ENCODE measurements around the gene P2RY6.

The P2RY6 gene

GRCh38 chr11:73277467-73277866, 5.3 kb downstream of the P2RY6 start:
- no peak for DNase-seq (ENCODE audit: low read depth in 2 of 2)

DNA sequence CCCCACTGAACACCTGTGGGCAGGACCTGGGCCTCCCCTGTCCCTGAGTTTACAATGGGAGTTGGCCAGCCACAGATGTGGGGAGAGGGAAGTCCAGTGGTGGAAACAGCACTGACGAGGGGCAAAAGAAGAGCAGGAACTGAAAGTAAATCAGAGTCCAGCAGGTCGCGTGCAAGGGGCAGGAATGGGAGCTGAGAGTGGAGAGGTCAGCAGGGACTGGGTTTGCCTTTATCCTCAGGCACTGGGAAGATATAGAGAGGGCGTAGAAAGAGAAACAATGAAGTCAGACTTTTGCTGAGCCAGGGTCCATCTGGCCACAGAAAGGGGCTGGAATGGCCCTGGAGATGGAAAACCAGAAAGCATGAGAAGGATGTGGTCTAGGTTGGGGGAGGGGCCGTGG, 8.5 kb downstream of the P2RY6 start:
- DNase-seq (ENCODE audit: low read depth in 2 of 2): no peak

DNA sequence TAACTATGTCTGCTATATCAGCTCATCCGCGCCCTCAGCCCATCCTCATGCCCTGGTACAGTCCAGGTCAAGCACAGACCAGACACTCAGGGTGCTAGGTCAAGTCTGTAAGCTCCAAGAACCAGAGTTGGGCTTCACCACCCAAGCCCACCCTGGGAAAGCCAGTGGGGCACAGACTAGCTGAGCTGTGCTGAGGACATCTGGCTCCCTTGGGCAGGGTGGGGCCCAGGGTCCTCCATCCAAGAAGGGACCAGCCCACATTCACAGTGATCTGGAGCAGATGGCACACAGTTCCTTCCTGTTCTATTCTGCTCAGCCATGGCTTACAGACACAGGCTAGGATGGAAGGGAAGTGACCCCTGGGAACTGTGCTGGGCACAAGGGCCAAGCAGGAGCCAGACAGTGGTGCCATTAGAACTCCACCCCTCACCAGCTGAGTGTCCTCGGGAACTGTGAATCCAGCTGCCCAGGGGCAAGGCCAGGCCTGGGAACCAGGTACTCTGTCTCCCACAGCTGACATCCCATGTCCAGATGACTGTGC, 9.1 kb downstream of the P2RY6 start:
- DNase-seq (ENCODE audit: low read depth in 2 of 2): no peak

DNA sequence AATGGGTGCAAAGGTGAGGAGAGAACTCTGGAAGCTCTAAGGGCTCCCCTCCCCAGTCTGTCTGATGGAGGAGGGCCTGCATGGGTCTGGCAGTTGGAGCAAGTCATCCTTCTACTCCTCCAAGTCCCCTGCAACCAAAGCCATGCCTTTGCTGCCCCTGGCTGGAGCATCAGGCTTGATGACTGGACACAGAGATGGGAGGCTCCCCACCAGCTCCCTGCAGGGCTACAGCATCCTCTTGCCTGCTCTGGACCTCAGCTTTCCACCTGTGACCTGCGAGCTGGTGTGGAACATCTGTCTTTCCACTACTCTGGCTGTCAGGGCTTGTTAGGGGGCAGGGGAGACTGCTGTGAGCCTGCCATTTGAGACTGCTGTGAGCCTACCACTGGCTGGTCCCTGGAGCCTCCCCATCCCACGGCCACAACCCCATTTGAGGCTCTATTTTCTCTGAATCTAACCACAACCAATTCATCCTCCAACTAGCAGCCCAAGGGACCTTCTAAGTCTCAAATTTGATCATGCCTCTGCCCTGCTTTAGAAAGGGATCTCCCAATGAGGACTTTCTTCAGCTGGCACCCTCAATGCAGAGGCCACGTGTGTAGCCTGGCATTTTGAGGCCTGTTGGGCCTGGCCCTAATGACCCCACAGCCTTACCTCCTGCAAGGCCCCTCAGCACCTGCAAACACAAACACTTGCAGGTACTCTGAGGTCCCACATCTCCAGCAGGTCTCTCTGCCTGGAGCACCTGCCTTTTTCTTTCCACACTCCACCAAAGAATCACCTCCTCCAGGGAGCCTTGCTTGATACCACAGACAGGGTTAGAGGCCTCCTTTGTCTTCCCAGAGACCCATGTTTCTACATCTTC, 9.9 kb downstream of the P2RY6 start:
- DNase-seq (ENCODE audit: low read depth in 2 of 2): no peak

- no peak for DNase-seq (ENCODE audit: low read depth in 2 of 2)
Measured at GRCh38 chr11:73283276-73284000, 11.3 kb downstream of the P2RY6 start.

DNA sequence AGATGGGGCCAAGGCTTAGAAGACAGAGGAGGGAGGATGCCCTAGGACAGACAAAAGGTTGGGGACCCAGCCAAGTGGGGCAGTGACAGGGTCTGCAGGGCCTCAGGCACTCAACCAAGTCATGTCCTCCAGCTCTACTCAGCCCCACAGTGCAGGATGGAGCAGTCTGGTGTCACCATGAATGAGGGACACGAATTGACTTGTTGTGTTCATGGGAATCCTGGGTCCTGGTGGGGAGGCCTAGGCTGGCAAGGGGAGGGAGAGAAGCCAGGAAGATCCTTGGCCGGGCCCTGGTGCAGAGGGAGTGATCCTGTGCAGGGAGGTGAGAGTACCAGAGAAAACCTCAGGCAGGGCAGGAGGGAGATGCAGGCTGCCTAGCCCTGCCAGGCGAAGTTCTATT, 12.0 kb downstream of the P2RY6 start:
- no peak for DNase-seq (ENCODE audit: low read depth in 2 of 2)

GRCh38 chr11:73285721-73286120, 13.6 kb downstream of the P2RY6 start:
- DNase-seq (ENCODE audit: low read depth in 2 of 2): no peak

GRCh38 chr11:73286240-73286810, 14.2 kb downstream of the P2RY6 start:
- DNase-seq (ENCODE audit: low read depth in 2 of 2): no peak

DNA sequence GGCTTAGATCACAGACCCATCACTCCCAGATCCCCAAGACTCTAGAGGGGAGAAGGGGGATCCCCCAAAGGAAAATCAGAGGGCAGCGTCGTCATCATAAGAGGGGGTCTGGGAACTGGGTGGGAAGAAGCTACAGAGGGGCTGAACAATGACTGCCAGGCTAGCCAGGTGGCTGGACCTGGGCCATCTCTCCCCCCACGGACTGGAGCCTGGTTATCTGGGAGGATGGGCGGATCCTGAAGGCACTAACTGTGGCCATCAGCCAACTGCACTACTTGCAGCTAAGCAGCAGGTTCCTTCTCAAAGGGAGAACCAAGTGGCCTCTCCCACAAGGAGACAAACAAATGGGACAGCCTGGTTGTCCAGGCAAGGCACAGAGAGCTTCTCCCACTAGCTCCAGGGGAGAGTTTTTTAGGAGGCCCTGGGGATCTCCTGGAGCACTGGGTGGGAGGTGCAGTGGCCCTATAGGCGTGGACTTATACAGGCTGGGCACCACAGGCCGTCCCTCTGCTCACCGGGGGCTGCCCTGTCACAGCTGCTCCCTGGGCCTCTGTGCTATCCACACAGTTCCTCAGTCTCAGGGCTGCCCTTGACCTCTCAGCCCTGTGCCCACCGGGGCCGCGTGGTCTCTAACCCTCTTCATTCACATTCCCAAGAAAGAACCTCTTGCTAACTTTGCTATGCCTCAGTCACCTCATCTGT, 15.4 kb downstream of the P2RY6 start:
- no peak for DNase-seq (ENCODE audit: low read depth in 2 of 2)

DNA sequence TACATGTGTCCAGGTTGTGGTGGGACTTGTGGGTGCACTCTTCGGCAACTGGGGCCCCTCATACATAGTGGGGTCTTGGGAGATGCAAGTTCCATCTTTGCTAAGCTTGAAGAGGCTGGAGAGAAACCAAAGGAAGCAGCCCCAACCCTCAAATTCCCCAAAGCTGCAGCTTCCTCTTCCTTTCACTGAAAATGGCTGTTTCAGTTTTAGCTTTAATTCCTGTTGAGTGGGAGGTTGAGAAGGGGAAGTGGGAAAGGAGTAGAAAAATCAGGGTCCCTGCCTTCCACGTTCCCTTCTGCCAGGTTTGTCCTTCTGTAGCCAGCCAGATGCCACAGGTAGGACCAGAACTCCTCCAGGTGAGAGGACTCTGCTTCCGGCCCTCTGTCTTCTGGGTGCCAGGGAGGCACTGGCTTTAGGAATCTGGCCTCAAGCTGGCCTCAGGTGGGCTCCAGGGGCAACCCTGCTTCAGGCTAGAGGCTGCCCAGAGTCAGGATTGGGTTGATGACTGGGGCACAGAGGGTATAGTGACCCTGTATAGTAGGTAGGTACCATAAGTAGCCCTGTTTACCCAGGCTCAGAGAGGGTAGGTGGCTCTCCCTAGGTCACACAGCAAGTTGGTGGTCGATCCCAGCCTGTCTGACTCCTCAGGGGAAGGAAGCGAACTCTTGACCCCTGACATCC, 16.2 kb downstream of the P2RY6 start:
- no peak for DNase-seq (ENCODE audit: low read depth in 2 of 2)

DNA sequence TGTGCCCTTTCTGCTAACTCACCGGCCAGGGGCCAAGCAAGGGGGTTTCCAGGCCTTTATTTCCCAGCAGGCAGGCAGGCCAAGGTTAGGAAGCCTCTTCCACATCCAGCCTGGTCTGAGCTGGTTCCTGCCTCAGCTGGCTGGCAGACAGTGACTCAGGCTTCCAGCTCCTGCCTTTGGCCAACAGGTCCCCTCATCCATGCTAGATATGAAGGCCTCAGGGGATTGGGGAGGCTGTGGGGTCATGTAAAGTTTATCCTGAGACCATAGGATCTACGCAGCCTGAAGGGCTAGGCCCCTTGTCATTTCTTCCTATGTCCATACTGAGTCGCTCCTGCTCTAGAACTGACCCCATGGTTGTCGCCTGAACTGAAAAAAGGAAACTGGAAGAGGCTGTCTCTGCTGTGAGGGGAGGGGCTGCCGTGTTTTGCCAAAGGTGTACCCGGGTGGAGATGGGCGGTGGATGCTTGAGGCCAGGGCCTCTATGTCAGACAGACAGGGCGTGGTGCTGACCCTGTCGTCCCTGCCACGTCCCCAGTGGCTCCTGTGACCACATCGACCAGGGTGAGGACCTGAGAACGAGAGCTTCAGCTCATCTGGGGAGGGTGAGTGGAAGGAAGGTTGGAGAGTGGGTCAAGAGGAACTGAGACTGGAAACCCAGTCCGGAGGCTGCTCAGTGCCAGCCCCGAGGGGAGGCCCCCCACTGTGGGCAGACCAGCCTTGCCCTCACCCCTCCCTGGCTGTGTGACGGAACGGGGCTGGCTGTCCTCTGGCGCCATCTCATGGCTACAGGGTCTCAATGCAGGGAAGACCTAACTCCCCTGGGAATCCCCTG, 17.0 kb downstream of the P2RY6 start:
- no peak for DNase-seq (ENCODE audit: low read depth in 2 of 2)

DNA sequence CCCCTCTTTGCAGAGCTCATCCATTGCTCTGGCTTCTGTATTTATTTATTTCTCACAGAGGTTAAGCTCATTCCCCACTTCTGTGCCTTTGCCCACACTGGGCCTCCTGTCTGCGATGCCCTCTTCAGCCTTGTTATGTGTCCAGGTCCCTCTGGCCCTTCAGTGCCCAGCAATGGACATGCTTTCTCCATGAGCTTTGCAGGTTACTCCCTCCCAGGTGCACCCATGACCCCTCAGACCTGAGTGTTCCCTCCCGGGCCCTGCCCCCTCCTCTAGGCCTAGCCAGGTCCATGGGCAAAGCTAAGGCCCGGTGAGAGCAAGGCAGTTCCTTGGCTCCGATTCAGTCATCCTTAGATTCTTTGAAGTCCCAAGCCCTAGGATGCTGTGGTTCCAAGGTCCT, 18.4 kb downstream of the P2RY6 start:
- DNase-seq (ENCODE audit: low read depth in 2 of 2): no peak

DNA sequence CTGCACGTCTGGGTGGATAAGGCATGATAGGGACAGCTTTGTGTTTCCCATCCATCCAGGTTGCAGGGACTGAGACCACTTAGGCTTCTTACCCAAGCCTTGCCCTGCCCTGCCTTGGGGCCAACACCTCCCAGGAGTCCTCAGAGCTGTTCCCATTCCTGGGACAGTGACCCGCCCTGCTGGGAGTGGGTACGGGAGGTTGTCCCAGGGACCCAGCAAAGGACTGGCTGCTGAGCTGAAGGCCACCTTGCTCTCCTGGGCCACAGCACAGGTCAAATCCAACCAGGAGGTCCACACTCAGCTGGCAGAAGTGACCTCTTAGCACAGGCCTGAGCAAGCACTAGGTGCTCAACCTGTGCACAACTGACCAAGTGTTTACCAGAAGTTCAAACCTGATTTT, 19.1 kb downstream of the P2RY6 start:
- DNase-seq (ENCODE audit: low read depth in 2 of 2): no peak

DNA sequence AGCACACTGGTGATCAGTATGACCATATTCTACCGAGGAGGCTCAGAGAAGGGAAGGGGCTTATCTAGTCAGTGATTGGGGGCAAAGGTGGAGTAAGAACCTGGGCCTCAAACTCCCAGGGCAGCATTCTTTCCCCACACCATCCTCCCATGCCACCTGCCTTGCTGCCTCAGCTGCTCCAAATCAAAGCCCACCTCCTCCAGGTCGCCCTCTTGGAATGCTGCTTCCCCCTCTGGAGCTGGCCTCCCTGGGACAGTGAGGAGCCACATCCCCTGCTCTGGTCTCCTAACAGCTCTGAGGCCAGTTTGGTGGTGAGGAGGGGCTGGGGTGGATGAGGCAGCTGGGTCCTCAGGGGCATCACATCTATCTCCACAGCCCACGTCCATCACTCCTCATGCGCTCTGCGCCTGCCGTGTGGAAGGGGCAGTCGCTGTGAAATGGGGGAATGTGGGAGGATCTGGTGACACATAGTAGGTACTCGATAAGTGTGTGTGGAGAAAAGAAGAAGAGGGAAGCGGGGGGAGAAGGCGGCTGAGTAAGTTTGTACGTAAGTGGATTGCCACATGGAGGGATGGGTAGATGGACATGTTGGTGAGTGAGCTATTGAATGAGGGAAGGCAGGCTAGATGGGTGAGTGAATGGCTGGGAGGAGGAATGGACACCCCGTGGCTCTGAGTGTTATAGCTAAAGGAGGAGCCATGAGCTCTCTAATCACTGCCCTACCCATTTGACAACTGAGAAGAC, 19.8 kb downstream of the P2RY6 start:
- no peak for DNase-seq (ENCODE audit: low read depth in 2 of 2)

GRCh38 chr11:73292525-73292894, 20.4 kb downstream of the P2RY6 start:
- DNase-seq (ENCODE audit: low read depth in 2 of 2): no peak

DNA sequence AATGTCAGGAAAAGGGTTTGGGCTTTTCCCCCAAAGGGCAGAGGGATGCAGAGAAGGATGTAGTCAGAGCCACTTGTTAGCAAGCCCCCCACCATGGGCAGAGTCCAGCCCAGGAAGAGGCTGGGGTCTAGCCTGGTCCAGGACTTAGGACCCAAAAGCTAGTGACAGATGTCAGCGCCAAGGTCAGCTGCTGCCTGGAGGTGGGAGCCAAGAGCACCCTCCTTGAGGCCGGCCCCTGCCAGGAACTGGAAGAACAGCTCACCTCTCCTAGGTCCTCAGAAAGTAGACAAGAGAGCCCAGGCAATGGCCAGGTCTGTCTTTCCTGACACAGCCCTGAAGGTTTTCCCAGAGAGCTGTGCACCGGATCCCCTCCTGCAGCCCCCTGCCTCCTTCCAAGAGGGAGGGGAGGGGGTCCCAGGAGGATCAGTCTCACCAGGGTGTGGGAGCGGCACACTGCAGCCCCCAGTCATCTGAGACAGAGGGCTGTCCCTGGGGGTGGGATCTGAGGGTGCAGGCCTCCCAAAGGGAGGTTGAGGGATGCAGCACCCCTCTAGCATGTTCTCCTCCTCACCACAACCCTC, 21.3 kb downstream of the P2RY6 start:
- no peak for DNase-seq (ENCODE audit: low read depth in 2 of 2)

DNA sequence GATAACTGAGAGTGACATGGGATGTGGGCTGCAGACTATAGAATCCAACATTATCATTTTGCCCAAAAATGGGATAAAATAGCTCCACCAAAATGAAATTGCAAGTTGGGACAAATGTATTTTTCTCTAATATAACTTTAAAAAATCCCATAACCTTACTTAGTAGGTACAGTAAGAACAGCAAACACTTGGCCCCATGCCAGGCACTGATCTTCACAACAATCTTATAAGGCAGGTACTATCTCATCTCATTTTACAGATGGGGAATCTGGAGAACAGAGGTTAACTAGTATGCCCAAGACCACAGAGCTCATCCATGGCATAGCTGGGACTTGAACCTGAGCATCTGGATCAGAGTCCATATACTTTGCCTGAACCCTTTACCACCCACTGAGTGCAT, 22.5 kb downstream of the P2RY6 start:
- no peak for DNase-seq (ENCODE audit: low read depth in 2 of 2)

DNA sequence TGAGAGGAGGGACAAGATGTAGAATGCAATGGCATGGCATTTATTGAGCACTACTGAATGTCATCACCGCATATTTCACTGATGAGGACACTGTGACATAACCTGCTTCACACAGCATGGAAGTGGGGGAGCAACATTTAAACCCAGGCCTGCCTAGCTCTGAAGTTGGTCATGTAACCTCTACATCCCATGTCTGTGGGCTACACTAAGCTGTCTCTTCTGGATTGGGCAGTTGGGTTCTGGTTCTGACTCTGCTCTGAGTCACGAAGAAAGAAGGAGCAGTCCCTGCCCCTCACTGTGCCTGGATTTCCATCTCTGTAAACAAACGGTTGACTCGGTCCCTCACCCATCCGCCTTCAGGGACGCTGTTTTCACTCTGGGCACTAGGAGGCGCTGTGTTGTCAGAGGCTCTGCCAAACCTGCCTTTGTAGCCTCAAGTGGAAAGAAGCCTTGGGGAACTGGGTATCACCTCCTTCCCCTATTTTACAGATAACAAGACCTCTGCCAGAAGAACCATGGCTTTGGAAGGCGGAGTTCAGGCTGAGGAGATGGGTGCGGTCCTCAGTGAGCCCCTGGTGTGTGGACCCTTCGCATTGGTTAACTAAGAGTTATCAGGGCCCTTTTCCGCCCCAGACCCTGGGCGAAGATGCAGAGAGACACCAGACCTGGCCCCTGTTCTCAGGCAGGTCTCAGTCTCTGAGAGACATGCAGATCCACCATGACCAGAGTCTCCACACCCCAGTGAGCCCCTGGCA, 23.3 kb downstream of the P2RY6 start:
- DNase-seq (ENCODE audit: low read depth in 2 of 2): peak; percentile 25 to 67

DNA sequence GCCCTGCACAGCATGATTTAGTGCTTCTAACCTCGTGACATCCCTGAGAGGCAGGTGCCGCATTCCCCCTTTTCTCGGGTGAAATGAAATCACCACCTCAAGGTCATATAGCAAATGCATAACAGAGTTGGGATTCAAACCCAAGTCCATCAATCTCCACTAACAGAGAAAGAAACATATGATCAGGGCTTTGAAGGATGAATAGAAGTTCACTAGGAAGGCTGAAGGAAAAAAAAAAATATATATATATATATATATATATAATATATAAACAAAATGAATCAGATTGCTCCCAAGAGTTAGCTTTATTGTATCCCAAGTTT, 23.8 kb downstream of the P2RY6 start:
- DNase-seq (ENCODE audit: low read depth in 2 of 2): no peak
